Stimulated activated CD8-positive, alpha-beta memory T cell treated with anti-CD3 and anti-CD28 coated beads, Interleukin-15, amount 100 ng/mL, for 4 hours (primary cell): ENCODE results near the gene TAS2R16.
"Not testable (repeated sequence)": the region's sequence is repeated elsewhere in the genome, so short reads cannot be mapped to it uniquely, and the experiment has no call there.

ENCODE experiments used
- DNase-seq, 2 donors: peaks; one replicate each; pipeline ENCODE4 v3.0.0-alpha.2; 2020; ENCODE audit warnings: low read depth in 2 of 2

Gene TAS2R16

DNA sequence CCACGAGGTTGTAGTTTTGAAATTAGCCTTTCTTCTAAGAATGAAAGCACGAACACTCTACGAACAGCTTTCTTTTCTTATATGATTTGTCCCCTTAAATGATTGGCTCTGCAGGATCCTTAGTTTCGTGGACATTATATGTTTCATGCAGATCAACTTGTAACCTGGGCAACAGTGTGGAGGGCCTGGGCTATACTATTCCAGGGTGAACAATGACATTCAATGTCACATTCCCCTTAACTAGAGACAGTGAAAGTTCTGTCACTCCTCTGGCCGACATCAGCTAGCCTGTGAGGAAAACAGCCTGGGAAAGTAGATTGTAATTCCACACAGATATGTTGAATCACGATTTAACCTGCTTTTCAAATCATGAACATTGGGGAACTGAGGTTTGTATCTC, 23.4 kb downstream of the TAS2R16 start:
- no peak for DNase-seq

DNA sequence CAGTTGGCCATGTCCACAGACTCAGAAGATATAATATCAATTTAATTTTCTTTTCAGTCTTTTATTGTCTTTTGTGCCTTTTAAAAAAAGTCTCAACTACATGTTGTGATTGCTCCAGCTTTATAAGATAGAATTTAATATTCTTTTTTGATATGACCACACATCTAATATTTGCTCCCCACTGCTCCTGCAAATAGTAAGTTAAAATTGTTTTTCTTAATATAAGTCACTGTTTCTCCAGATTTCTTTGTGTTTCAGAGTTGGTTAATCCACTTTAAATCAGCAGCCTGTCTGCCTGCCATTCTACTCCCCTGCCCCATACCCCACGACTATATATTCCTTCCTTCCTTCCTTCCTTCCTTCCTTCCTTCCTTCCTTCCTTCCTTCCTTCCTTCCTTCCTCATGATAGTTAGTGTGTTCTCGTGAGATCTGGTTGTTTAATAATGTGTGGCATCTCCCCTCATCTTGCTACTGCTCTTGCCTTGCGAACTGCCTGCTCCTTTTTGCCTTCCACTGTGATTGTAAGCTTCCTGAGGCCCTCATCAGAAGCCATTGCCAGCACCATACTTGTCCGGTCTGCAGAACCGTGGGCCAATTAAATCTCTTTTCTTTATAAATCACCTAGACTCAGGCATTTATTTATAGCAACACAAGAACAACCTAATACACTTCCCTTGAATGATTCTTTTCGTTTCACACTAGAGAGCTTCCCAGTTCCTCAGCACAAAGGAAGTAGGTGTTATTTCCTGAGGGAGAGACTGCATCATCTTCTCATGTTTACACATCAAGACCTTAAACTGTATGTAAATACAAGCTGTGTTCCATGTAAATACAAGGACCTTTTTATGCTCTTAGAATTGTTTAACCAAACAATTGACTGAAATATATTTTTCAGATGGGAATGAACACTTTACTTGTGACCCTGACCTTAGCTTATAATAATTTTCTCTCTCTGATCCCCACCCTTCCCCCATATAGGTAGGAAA, 24.5 kb downstream of the TAS2R16 start:
- no peak for DNase-seq

DNA sequence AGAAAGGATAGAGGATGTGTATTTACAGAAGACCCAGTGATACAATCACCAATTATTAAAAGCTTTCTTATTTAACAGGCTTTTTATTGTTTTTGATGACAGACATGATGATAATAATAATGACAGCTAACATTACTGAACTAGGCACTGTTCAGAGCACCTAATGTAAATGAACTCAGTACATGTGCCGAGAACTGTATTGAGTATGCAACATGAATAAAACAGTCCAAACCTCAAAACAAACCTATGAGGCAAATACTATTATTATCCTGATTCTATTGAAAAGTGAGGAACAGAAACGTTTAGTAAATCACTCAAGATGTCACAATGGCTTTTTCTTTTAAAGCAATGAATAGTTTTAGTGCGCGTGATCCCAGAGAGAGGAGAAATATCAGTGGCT, 27.1 kb downstream of the TAS2R16 start:
- no peak for DNase-seq

DNA sequence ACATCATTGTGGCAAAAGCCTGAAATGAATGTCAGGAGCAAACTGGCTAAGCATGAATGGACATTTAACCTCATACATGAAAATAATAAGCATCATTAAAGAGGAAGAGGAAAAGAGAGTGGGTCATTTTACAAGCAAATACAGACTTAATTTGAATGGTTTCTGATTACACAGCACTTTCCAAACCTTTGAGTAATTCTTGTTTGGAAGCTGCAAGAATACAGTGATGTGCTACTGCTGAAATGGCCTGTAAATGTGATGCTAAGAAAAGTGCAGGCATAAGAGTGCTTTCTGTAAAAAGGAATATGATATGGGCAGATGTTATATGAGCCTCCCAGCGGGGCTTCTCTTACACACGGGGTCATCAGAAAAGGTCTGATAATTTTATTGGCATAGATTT, 30.2 kb downstream of the TAS2R16 start:
- no peak for DNase-seq

DNA sequence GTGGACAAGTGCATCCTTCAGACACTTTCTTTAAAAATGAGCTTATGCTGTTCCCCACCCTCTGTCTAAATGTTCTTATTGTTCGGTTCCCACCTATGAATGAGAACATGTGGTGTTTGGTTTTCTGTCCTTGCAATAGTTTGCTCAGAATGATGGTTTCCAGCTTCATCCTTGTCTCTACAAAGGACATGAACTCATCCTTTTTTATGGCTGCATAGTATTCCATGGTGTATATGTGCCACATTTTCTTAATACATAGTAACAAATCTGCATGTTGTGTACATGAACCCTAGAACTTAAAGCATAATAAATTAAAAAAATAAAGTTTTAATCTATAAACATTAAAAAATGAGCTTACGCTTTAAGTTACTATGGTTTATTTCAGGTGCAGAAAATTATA, 41.8 kb downstream of the TAS2R16 start:
- not testable (repeated sequence) for DNase-seq

DNA sequence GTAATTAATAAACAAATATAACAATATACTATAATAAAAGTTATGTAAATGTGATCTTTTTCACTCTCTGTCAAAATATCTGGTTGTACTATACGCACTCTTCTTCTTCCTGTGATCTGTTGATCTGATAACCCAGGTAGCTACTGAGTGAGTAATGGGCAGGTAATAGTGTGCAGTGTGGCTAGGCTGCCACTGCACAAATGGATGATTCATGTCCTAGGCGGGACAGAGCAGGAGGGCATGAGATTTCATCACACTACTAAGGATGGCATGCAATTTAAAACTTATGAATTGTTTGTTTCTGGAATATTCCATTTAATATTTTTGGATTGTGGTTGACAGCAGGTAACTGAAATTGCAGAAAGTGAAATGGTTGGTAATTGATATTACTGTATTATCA, 44.5 kb downstream of the TAS2R16 start:
- DNase-seq: no peak

DNA sequence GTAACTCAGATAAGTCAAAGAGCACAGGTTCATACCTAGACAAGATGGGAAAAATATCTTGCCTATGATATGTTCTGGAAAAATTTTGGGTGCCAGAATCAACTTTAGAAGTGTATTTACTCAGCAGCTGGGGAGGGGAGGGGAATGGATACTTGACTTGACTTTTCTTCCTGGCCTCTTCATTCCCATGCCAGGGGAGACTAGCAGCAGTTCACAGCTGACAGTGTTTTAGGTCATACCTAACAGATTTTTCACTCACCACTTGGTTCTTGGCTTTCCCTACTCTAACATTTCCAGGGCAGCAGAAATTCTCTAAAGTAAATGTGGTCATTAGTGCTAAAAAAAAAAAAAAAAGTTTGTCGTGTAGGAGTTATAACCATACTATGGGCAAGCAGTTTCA, 46.3 kb downstream of the TAS2R16 start:
- DNase-seq: no peak
